Keratinocyte (primary cell): Measurements from ENCODE around the gene AWAT2. TPM values are rescaled to one million over a fixed set of nuclear protein-coding genes. Genes with fewer than 3 reads are reported as not detected.

Source experiments
- DNase-seq: peaks from one replicate; pipeline ENCODE4 v3.0.0-alpha.2; 2011; ENCODE audit warnings: low read depth, missing footprints, low spot score
- FAIRE-seq: peaks from 2 replicates; lab custom pipeline; 2011; peaks lifted over from hg19 to GRCh38; lab: Jason Lieb, UNC
- H2AFZ ChIP-seq: 2 replicates; pipeline ENCODE4 v1.6.0; 2012; ENCODE audit warnings: low read length, control low read depth, inconsistent platforms; ENCODE audit not compliant: control insufficient read depth
- H3K27ac ChIP-seq: 2 replicates; pipeline ENCODE4 v1.5.1; 2011; ENCODE audit warnings: low read length; ENCODE audit not compliant: control insufficient read depth, insufficient read depth
- H3K27me3 ChIP-seq: 3 replicates; pipeline ENCODE4 v1.6.0; 2011; ENCODE audit warnings: low read length; ENCODE audit not compliant: control insufficient read depth, insufficient read depth; ENCODE audit errors: extremely low read depth
- H3K36me3 ChIP-seq, 2 experiments: 2 replicates in 1 of 2; 3 replicates in 1 of 2; pipeline ENCODE4 v1.5.1; 2011; ENCODE audit warnings: low read length in 2 of 2, mild to moderate bottlenecking in 1 of 2; ENCODE audit not compliant: control insufficient read depth in 2 of 2, insufficient read depth in 2 of 2; ENCODE audit errors: extremely low read depth in 1 of 2
- H3K4me1 ChIP-seq: 3 replicates; pipeline ENCODE4 v1.5.1; 2011; ENCODE audit warnings: low read length; ENCODE audit not compliant: control insufficient read depth, insufficient read depth; ENCODE audit errors: extremely low read depth
- H3K4me2 ChIP-seq: 3 replicates; pipeline ENCODE4 v1.6.0; 2011; ENCODE audit warnings: low read depth, low read length; ENCODE audit not compliant: control insufficient read depth, insufficient read depth; ENCODE audit errors: extremely low read depth
- H3K4me3 ChIP-seq, 3 experiments: fragments of 200-600 bp in 1 of 3; sonication (generic) in 1 of 3; 2 replicates in 2 of 3; 3 replicates in 1 of 3; pipeline ENCODE4 v1.5.1; 2011 to 2016; ENCODE audit warnings: low read length in 3 of 3, mild to moderate bottlenecking in 3 of 3, control low read depth in 2 of 3, inconsistent platforms in 1 of 3, low read depth in 1 of 3, mixed read lengths in 1 of 3, mixed run types in 1 of 3, moderate library complexity in 1 of 3; ENCODE audit not compliant: control insufficient read depth in 2 of 3, insufficient read depth in 2 of 3; ENCODE audit errors: extremely low read depth in 1 of 3
- H3K79me2 ChIP-seq: 2 replicates; pipeline ENCODE4 v1.6.0; 2012; ENCODE audit warnings: low read length; ENCODE audit not compliant: control insufficient read depth, insufficient read depth
- H3K9ac ChIP-seq: 3 replicates; pipeline ENCODE4 v1.6.0; 2011; ENCODE audit warnings: low read length; ENCODE audit not compliant: control insufficient read depth, insufficient read depth; ENCODE audit errors: extremely low read depth
- H3K9me1 ChIP-seq: 3 replicates; pipeline ENCODE4 v1.6.0; 2011; ENCODE audit warnings: low read length; ENCODE audit not compliant: control insufficient read depth, insufficient read depth; ENCODE audit errors: extremely low read depth
- H3K9me3 ChIP-seq: 2 replicates; pipeline ENCODE4 v1.5.1; 2012; ENCODE audit warnings: low read depth, low read length; ENCODE audit not compliant: control insufficient read depth
- H4K20me1 ChIP-seq: 3 replicates; pipeline ENCODE4 v1.6.0; 2011; ENCODE audit warnings: low read length; ENCODE audit not compliant: control insufficient read depth, insufficient read depth; ENCODE audit errors: extremely low read depth
- CTCF ChIP-seq, 3 experiments: IDR thresholded peaks in 1 of 3; conservative IDR thresholded peaks in 1 of 3; optimal IDR thresholded peaks in 1 of 3; 2 replicates in 2 of 3; 3 replicates in 1 of 3; pipeline versions ENCODE3 to v1.5.1; 2011; ENCODE audit warnings: low read length in 3 of 3, mild to moderate bottlenecking in 3 of 3, moderate library complexity in 2 of 3, control low read depth in 1 of 3, inconsistent platforms in 1 of 3; ENCODE audit not compliant: insufficient read depth in 2 of 3; ENCODE audit errors: extremely low read depth in 1 of 3
- EZH2 ChIP-seq: IDR thresholded peaks from one replicate; pipeline ENCODE4 v1.6.1; 2012; ENCODE audit warnings: inconsistent platforms, mild to moderate bottlenecking, low read length, moderate library complexity
- dilution Hi-C: fragments of 300-500 bp; cut with MboI; formaldehyde crosslinking; loops from one replicate; pipeline ENCODE4 v1.7.0; 2020; ENCODE audit warnings: low sequenced_read_pairs; ENCODE audit not compliant: extremely low pct_ligation_motif_present
- polyA plus RNA-seq, 5 experiments: library from polyadenylated mRNA; depleted of rRNA in 3 of 5; stranded (reverse) in 3 of 5; stranded (forward) in 1 of 5; unstranded in 1 of 5; fragments of >200 nt; gene quantifications; 1 replicate in 1 of 5; 2 replicates in 3 of 5; 3 replicates in 1 of 5; pipeline versions ENCODE4 v1.2.1 to v1.2.3, GENCODE V29; 2011 to 2012; ENCODE audit warnings: missing spikeins in 2 of 5, low read depth in 1 of 5, low replicate concordance in 1 of 5

Gene AWAT2
- polyA plus RNA-seq, 1 donor (not counting 4 experiments of a cell fraction or from before 2014, with no cell fraction given) = not detected

DNA sequence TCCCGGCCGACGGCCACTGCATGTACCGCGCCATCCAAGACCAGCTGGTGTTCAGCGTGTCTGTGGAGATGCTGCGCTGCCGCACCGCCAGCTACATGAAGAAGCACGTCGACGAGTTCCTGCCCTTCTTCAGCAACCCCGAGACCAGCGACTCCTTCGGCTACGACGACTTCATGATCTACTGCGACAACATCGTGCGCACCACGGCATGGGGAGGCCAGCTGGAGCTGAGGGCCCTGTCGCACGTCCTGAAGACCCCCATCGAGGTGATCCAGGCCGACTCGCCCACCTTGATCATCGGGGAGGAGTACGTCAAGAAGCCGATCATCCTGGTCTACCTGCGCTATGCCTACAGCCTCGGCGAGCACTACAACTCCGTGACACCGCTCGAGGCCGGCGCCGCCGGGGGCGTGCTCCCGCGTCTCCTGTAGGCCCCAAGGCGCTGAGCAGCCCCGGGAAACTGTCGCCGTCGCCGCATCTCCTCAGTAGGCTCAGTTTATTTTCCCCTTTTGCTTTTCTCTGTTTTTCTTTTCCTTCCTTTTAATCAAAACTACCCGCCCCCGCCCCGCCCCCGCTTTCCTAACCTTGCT is 13.3 kb upstream of the AWAT2 start:
- Histone ChIP-seq H4K20me1 (no peaks in the 10 kb centered on the region), H3K79me2 (no peaks in the 10 kb centered on the region), H3K9me1 (no peaks in the 10 kb centered on the region), H3K9me3 (no peaks in the 10 kb centered on the region), H3K9ac (no peak overlapping the region), H3K27me3 (no peaks in the 10 kb centered on the region), H3K4me1 (no peaks in the 10 kb centered on the region), H2AFZ (no peak overlapping the region), H3K36me3 (no peaks in the 10 kb centered on the region), H3K4me2 (no peak overlapping the region), H3K4me3 (no peak overlapping the region), H3K27ac (no peak overlapping the region)
- dilution Hi-C loops = no loop called here
- no peak for DNase-seq
- no peak for FAIRE-seq
- TF ChIP-seq EZH2 (no peak), CTCF (optimal IDR thresholded peaks at IDR 0.05 in 1 of 3, IDR thresholded peaks at IDR 0.05 in 1 of 3, conservative IDR thresholded peaks at IDR 0.05 in 1 of 3; ENCODE audit: extremely low read depth in 1 of 3, insufficient read depth in 2 of 3, low read length in 3 of 3) (no peak)

- Histone ChIP-seq H3K9me3 (no peaks in the 10 kb centered on the region), H3K27ac (no peak within 1 kb of the TSS), H3K9ac (no peak within 1 kb of the TSS), H4K20me1 (no peaks in the 10 kb centered on the region), H3K4me2 (no peak within 1 kb of the TSS), H3K27me3 (no peaks in the 10 kb centered on the region), H2AFZ (no peak within 1 kb of the TSS), H3K4me3 (no peak within 1 kb of the TSS), H3K36me3 (no peaks in the 10 kb centered on the region), H3K4me1 (no peaks in the 10 kb centered on the region), H3K79me2 (no peaks in the 10 kb centered on the region), H3K9me1 (no peaks in the 10 kb centered on the region)
- no peak for FAIRE-seq
- no peak for TF ChIP-seq EZH2
- no peak for TF ChIP-seq CTCF (optimal IDR thresholded peaks at IDR 0.05 in 1 of 3, IDR thresholded peaks at IDR 0.05 in 1 of 3, conservative IDR thresholded peaks at IDR 0.05 in 1 of 3; ENCODE audit: extremely low read depth in 1 of 3, insufficient read depth in 2 of 3, low read length in 3 of 3)
- DNase-seq = no peak
- dilution Hi-C loops = no loop called here
These were observed 12.3 kb upstream of the AWAT2 start, which contains the start of gene OTUD6A for GRCh38 chrX:70062076-70062475. OTUD6A (plus strand) TSS chrX:70062457; CDS start chrX:70062525, 68 bp downstream.
